DMS153 treated with DMSO at 0.1 percent for 48 hours (cell line): Measurements from ENCODE around the gene TP53TG5.
A peak's percentile ranks its signal among the peaks of the same experiment; 100 is the strongest.

Experiments
- DNase-seq: peaks from one replicate; lab custom pipeline; 2025; ENCODE audit not compliant: unreplicated experiment; lab: John Stamatoyannopoulos, UW

The TP53TG5 gene

GRCh38 chr20:45346851-45347250 is 31.3 kb downstream of the TP53TG5 start:
- no peak for DNase-seq

GRCh38 chr20:45346291-45346718 is 31.8 kb downstream of the TP53TG5 start:
- no peak for DNase-seq

GRCh38 chr20:45345104-45345936 is 32.8 kb downstream of the TP53TG5 start:
- no peak for DNase-seq

GRCh38 chr20:45344168-45344860 is 33.8 kb downstream of the TP53TG5 start:
- no peak for DNase-seq

GRCh38 chr20:45343532-45344167 is 34.5 kb downstream of the TP53TG5 start:
- peak; percentile 51 for DNase-seq

- DNase-seq, result no peak
These were observed 35.1 kb downstream of the TP53TG5 start for GRCh38 chr20:45342855-45343531.

- peak; percentile 70 for DNase-seq
These were observed 35.9 kb downstream of the TP53TG5 start for GRCh38 chr20:45341939-45342854.

- DNase-seq, result no peak
These were observed 36.6 kb downstream of the TP53TG5 start for GRCh38 chr20:45341579-45341938.

GRCh38 chr20:45340951-45341350 is 37.2 kb downstream of the TP53TG5 start:
- DNase-seq, result no peak

GRCh38 chr20:45340236-45340847 is 37.8 kb downstream of the TP53TG5 start:
- DNase-seq, result no peak

GRCh38 chr20:45339799-45340198 is 38.3 kb downstream of the TP53TG5 start:
- no peak for DNase-seq

- no peak for DNase-seq
These were observed 39.0 kb downstream of the TP53TG5 start for GRCh38 chr20:45339084-45339483.

GRCh38 chr20:45338121-45339030 is 39.7 kb downstream of the TP53TG5 start:
- DNase-seq, result no peak

GRCh38 chr20:45337367-45338120 is 40.6 kb downstream of the TP53TG5 start:
- DNase-seq, result no peak

GRCh38 chr20:45336530-45337366 is 41.4 kb downstream of the TP53TG5 start:
- no peak for DNase-seq

- DNase-seq, result no peak
These were observed 47.6 kb downstream of the TP53TG5 start for GRCh38 chr20:45330476-45330875.
